IMR-90 (cell line): ENCODE measurements around the gene SPRED2. TPM values are rescaled to one million over a fixed set of nuclear protein-coding genes. Genes with fewer than 3 reads are reported as not detected.

Source experiments
- ATAC-seq: fragments of 200-7000 bp; cut with Tn5 transposase; 2 replicates; pipeline ENCODE4 v1.9.1; 2020; ENCODE audit warnings: low read depth, mild to moderate bottlenecking, moderate library complexity
- BruUV-seq: library from RNA; stranded (reverse); fragments of 400-500 nt; replicated peaks from 2 replicates; lab custom pipeline; 2021; lab: Mats Ljungman, UMichigan
- CTCF ChIA-PET: fragments of 300-600 bp; formaldehyde crosslinking; extraction: SDS; loops from one replicate; lab custom pipeline; 2021; ENCODE audit warnings: antibody characterized with exemption; lab: Yijun Ruan, JAX
- POLR2A ChIA-PET: fragments of 300-600 bp; sonication (Branson Sonifier 250); formaldehyde crosslinking; loops from one replicate; lab custom pipeline; 2022; ENCODE audit warnings: antibody characterized with exemption; ENCODE audit not compliant: unreplicated experiment; lab: Charles Lee
- DNase-seq: peaks from one replicate; pipeline ENCODE4 v3.0.0; 2013
- H2AFZ ChIP-seq: replicated peaks from 2 replicates; pipeline ENCODE3; 2013; ENCODE audit warnings: low read length, mild to moderate bottlenecking; ENCODE audit not compliant: poor library complexity
- H2AK5ac ChIP-seq: 2 replicates; pipeline ENCODE4 v1.6.1; 2013; ENCODE audit warnings: low read depth, low read length, inconsistent platforms
- H2AK9ac ChIP-seq: replicated peaks from 2 replicates; pipeline ENCODE3; 2013; ENCODE audit warnings: mild to moderate bottlenecking, low read depth, low read length, moderate library complexity; ENCODE audit not compliant: poor library complexity
- H2BK120ac ChIP-seq: 2 replicates; pipeline ENCODE4 v1.6.1; 2013; ENCODE audit warnings: low read depth, low read length, inconsistent platforms
- H2BK15ac ChIP-seq: 3 replicates; pipeline ENCODE4 v1.6.1; 2013; ENCODE audit warnings: low read depth, low read length, inconsistent platforms
- H2BK20ac ChIP-seq: 2 replicates; pipeline ENCODE4 v1.6.1; 2013; ENCODE audit warnings: low read depth, mild to moderate bottlenecking, inconsistent platforms, low read length, moderate library complexity
- H2BK5ac ChIP-seq: 2 replicates; pipeline ENCODE4 v1.6.1; 2013; ENCODE audit warnings: mild to moderate bottlenecking, low read depth, low read length, inconsistent platforms; ENCODE audit not compliant: poor library complexity, severe bottlenecking
- H3K14ac ChIP-seq: replicated peaks from 2 replicates; pipeline ENCODE4 v1.6.1; 2013; ENCODE audit warnings: low read depth, low read length, inconsistent platforms
- H3K18ac ChIP-seq: 2 replicates; pipeline ENCODE4 v1.6.1; 2013; ENCODE audit warnings: low read depth, low read length, control low read depth
- H3K23ac ChIP-seq: 2 replicates; pipeline ENCODE4 v1.6.1; 2013; ENCODE audit warnings: low read depth, low read length, inconsistent platforms
- H3K27ac ChIP-seq: 2 replicates; pipeline ENCODE4 v1.5.1; 2013; ENCODE audit warnings: mild to moderate bottlenecking, control low read depth, low read length; ENCODE audit not compliant: insufficient read depth
- H3K27me3 ChIP-seq: 2 replicates; pipeline ENCODE4 v1.6.1; 2013; ENCODE audit warnings: low read length; ENCODE audit not compliant: control insufficient read depth, insufficient read depth
- H3K36me3 ChIP-seq: 2 replicates; pipeline ENCODE4 v1.6.1; 2013; ENCODE audit warnings: low read length, mixed read lengths; ENCODE audit not compliant: control insufficient read depth, insufficient read depth
- H3K4ac ChIP-seq: 2 replicates; pipeline ENCODE4 v1.6.1; 2013; ENCODE audit warnings: low read depth, low read length, inconsistent platforms
- H3K4me1 ChIP-seq: 2 replicates; pipeline ENCODE4 v1.6.1; 2013; ENCODE audit warnings: low read length, mixed read lengths; ENCODE audit not compliant: control insufficient read depth, insufficient read depth
- H3K4me2 ChIP-seq: 2 replicates; pipeline ENCODE4 v1.6.1; 2013; ENCODE audit warnings: low read depth, mild to moderate bottlenecking, control low read depth, low read length, moderate library complexity
- H3K4me3 ChIP-seq: 2 replicates; pipeline ENCODE4 v1.5.1; 2013; ENCODE audit warnings: low read depth, mild to moderate bottlenecking, control low read depth, low read length, moderate library complexity; ENCODE audit not compliant: insufficient read depth
- H3K56ac ChIP-seq: 2 replicates; pipeline ENCODE4 v1.6.1; 2013; ENCODE audit warnings: low read length, inconsistent platforms; ENCODE audit not compliant: insufficient read depth; ENCODE audit errors: extremely low read depth
- H3K79me1 ChIP-seq, 2 experiments: 2 replicates each; pipeline ENCODE4 v1.6.1; 2013; ENCODE audit warnings: low read length in 2 of 2, inconsistent platforms in 1 of 2, low read depth in 1 of 2
- H3K9ac ChIP-seq: 2 replicates; pipeline ENCODE4 v1.6.1; 2013; ENCODE audit warnings: low read depth, low read length, control low read depth
- H3K9me1 ChIP-seq: 2 replicates; pipeline ENCODE4 v1.6.1; 2013; ENCODE audit warnings: low read length, inconsistent platforms; ENCODE audit not compliant: insufficient read depth
- H3K9me3 ChIP-seq: 2 replicates; pipeline ENCODE4 v1.6.1; 2013; ENCODE audit warnings: low read length; ENCODE audit not compliant: control insufficient read depth, insufficient read depth
- H4K20me1 ChIP-seq: 2 replicates; pipeline ENCODE4 v1.6.1; 2013; ENCODE audit warnings: low read length, inconsistent platforms; ENCODE audit not compliant: insufficient read depth
- H4K5ac ChIP-seq: 2 replicates; pipeline ENCODE4 v1.6.1; 2013; ENCODE audit warnings: mild to moderate bottlenecking, low read depth, low read length, control low read depth
- H4K8ac ChIP-seq, 2 experiments: 2 replicates each; pipeline ENCODE4 v1.6.1; 2013; ENCODE audit warnings: low read depth in 2 of 2, low read length in 2 of 2, control low read depth in 1 of 2, inconsistent platforms in 1 of 2
- H4K91ac ChIP-seq: 2 replicates; pipeline ENCODE4 v1.6.1; 2013; ENCODE audit warnings: low read depth, low read length, inconsistent platforms; ENCODE audit not compliant: insufficient read depth
- BHLHE40 ChIP-seq: fragments of 150-350 bp; IDR thresholded peaks from 2 replicates; pipeline ENCODE4 v1.6.1; 2016; ENCODE audit warnings: mild to moderate bottlenecking, low read depth, low read length
- CEBPB ChIP-seq: IDR thresholded peaks from 2 replicates; pipeline ENCODE4 v1.6.1; 2012; ENCODE audit warnings: low read depth, low read length, improper control_type of control experiment
- CHD1 ChIP-seq: IDR thresholded peaks from 2 replicates; pipeline ENCODE4 v1.6.1; 2012; ENCODE audit warnings: low read depth, low read length, improper control_type of control experiment
- FOS ChIP-seq: fragments of 150-350 bp; IDR thresholded peaks from 2 replicates; pipeline ENCODE4 v1.6.1; 2016; ENCODE audit warnings: low read depth, low read length
- MAFK ChIP-seq: IDR thresholded peaks from 2 replicates; pipeline ENCODE4 v1.6.1; 2012; ENCODE audit warnings: low read depth, low read length, improper control_type of control experiment
- MAZ ChIP-seq: IDR thresholded peaks from 2 replicates; pipeline ENCODE4 v1.6.1; 2012; ENCODE audit warnings: low read depth, mild to moderate bottlenecking, low read length, improper control_type of control experiment, moderate library complexity, borderline replicate concordance
- MXI1 ChIP-seq: IDR thresholded peaks from 2 replicates; pipeline ENCODE4 v1.6.1; 2012; ENCODE audit warnings: low read depth, mild to moderate bottlenecking, low read length, moderate library complexity, borderline replicate concordance
- NFE2L2 ChIP-seq: fragments of 150-350 bp; IDR thresholded peaks from 2 replicates; pipeline ENCODE4 v1.6.1; 2016; ENCODE audit warnings: low read depth, mild to moderate bottlenecking, low read length
- POLR2A ChIP-seq: IDR thresholded peaks from 2 replicates; pipeline ENCODE4 v1.6.1; 2012; ENCODE audit warnings: mild to moderate bottlenecking, low read depth, low read length
- RAD21 ChIP-seq: IDR thresholded peaks from 2 replicates; pipeline ENCODE4 v1.6.1; 2012; ENCODE audit warnings: low read length, improper control_type of control experiment
- SMC3 ChIP-seq: fragments of 150-350 bp; IDR thresholded peaks from 2 replicates; pipeline ENCODE4 v1.6.1; 2016; ENCODE audit warnings: low read depth, mild to moderate bottlenecking, antibody characterized with exemption, low read length, moderate library complexity
- USF2 ChIP-seq: fragments of 150-350 bp; IDR thresholded peaks from 2 replicates; pipeline ENCODE4 v1.6.1; 2017; ENCODE audit warnings: mild to moderate bottlenecking, antibody characterized with exemption, low read length, low read depth
- WGBS, 2 experiments: methylation state at CpG; one replicate each; pipeline versions ENCODE4 v1.1.5 to v1.1.7; 2013; ENCODE audit warnings: missing lambda C conversion rate in 2 of 2; ENCODE audit not compliant: insufficient read length in 1 of 2; ENCODE audit errors: extremely low coverage in 2 of 2; 5-methylcytosine and 5-hydroxymethylcytosine counted together
- dilution Hi-C: fragments of 300-500 bp; cut with HindIII; formaldehyde crosslinking; loops from one replicate; pipeline ENCODE4 v1.14.3; 2018; ENCODE audit warnings: low sequenced_read_pairs; ENCODE audit not compliant: unreplicated experiment
- in situ Hi-C: fragments of 300-500 bp; cut with MboI; formaldehyde crosslinking; loops from 3 replicates; pipeline ENCODE4 v1.14.3; 2019; ENCODE audit warnings: low sequenced_read_pairs, inconsistent platforms, mixed read lengths
- intact Hi-C: fragments of 100-400 bp; cut with micrococcal nuclease; formaldehyde crosslinking; loops from 2 replicates; pipeline ENCODE4 v1.10.0; 2022
- polyA plus RNA-seq, 3 experiments: library from polyadenylated mRNA; depleted of rRNA; stranded (reverse); fragments of >200 nt; gene quantifications; 2 replicates each; pipeline ENCODE4 v1.2.3, GENCODE V29; 2012; ENCODE audit warnings: low replicate concordance in 1 of 3
- total RNA-seq: library from RNA; depleted of rRNA; stranded (reverse); fragments of >200 nt; gene quantifications from 2 replicates; pipeline ENCODE4 v1.2.3, GENCODE V29; 2012
- TF ChIP-seq, protein P1 (sequence below): fragments of 150-350 bp; IDR thresholded peaks from 2 replicates; pipeline ENCODE4 v1.6.1; 2016; ENCODE audit warnings: low read depth, mild to moderate bottlenecking, low read length, moderate library complexity, borderline replicate concordance

Gene SPRED2
- total and polyA plus RNA-seq, 2 of the 4 experiments (the other 2 are of a cell fraction): 4.8 to 18.7 TPM

GRCh38 chr2:65273344-65273743 is 159.1 kb downstream of the SPRED2 start:
- no peaks in the 10 kb centered on the region for H3K27me3 ChIP-seq
- H2BK20ac ChIP-seq: no peak overlapping the region
- POLR2A ChIA-PET: no interaction called here
- no peak overlapping the region for H4K5ac ChIP-seq
- no peak overlapping the region for H2AFZ ChIP-seq
- H3K9me3 ChIP-seq: no peaks in the 10 kb centered on the region
- H2AK9ac ChIP-seq: no peak overlapping the region
- intact Hi-C loops: no loop called here
- H2BK120ac ChIP-seq: no peak overlapping the region
- H3K23ac ChIP-seq: no peak overlapping the region
- H3K4ac ChIP-seq: no peak overlapping the region
- dilution Hi-C loops: no loop called here
- H3K27ac ChIP-seq: no peak overlapping the region
- no peak overlapping the region for H3K18ac ChIP-seq
- no peak overlapping the region for H4K8ac ChIP-seq
- no peak overlapping the region for H3K4me3 ChIP-seq
- peaks cover 13% of the 10 kb centered on the region for H3K36me3 ChIP-seq
- no peak overlapping the region for H4K91ac ChIP-seq
- H3K4me2 ChIP-seq: no peak overlapping the region
- no peak overlapping the region for H2BK15ac ChIP-seq
- CTCF ChIA-PET: no interaction called here
- WGBS, 2 experiments: no CpG with 5 or more reads among the region's 8 CpGs
- ATAC-seq: no peak
- TF ChIP-seq FOS: no peak
- no peak for TF ChIP-seq SMC3
- no peak for TF ChIP-seq BHLHE40
- TF ChIP-seq USF2: no peak
- TF ChIP-seq MAFK: no peak
- no peak for TF ChIP-seq CHD1
- no peak for TF ChIP-seq POLR2A
- no peak for TF ChIP-seq MXI1
- no peak for TF ChIP-seq NFE2L2
- no peak for TF ChIP-seq CEBPB
- TF ChIP-seq, protein P1, sequence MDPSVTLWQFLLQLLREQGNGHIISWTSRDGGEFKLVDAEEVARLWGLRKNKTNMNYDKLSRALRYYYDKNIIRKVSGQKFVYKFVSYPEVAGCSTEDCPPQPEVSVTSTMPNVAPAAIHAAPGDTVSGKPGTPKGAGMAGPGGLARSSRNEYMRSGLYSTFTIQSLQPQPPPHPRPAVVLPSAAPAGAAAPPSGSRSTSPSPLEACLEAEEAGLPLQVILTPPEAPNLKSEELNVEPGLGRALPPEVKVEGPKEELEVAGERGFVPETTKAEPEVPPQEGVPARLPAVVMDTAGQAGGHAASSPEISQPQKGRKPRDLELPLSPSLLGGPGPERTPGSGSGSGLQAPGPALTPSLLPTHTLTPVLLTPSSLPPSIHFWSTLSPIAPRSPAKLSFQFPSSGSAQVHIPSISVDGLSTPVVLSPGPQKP: no peak
- TF ChIP-seq MAZ: no peak
- no peak for TF ChIP-seq RAD21
- H3K14ac ChIP-seq: no peak overlapping the region
- H3K56ac ChIP-seq: no peak overlapping the region
- peaks cover 0 to 7% of the 10 kb centered on the region in 2 experiments; a peak in 2 of 4 replicates for H3K79me1 ChIP-seq
- no peak overlapping the region for H2BK5ac ChIP-seq
- no peak overlapping the region for H2AK5ac ChIP-seq
- no peak overlapping the region for H3K9ac ChIP-seq
- peaks cover 1% of the 10 kb centered on the region for H3K4me1 ChIP-seq
- in situ Hi-C loops: no loop called here
- no peak for DNase-seq
- peaks cover 13% of the 10 kb centered on the region; the same call in 1 of the 2 replicates for H3K9me1 ChIP-seq
- peaks cover 4% of the 10 kb centered on the region; the same call in 1 of the 2 replicates for H4K20me1 ChIP-seq
- no TSS peak for BruUV-seq
